HFFc6 (cell line): ENCODE measurements around the gene RGS11. TPM values are rescaled to one million over a fixed set of nuclear protein-coding genes. Genes with fewer than 3 reads are reported as not detected.
A peak's percentile ranks its signal among the peaks of the same experiment; 100 is the strongest.
"Not testable (repeated sequence)": the region's sequence is repeated elsewhere in the genome, so short reads cannot be mapped to it uniquely, and the experiment has no call there.

Experiments used
- DNase-seq: peaks from one replicate; pipeline ENCODE4 v3.0.0-alpha.2; 2018
- H3K27ac Mint-ChIP-seq: 2 replicates; pipeline ENCODE4 v1.8.0; 2020; ENCODE audit warnings: mild to moderate bottlenecking, mixed read lengths
- H3K27me3 Mint-ChIP-seq: 2 replicates; pipeline ENCODE4 v1.8.0; 2021; ENCODE audit warnings: mild to moderate bottlenecking, moderate library complexity, mixed read lengths; ENCODE audit not compliant: insufficient read depth
- H3K36me3 Mint-ChIP-seq: 2 replicates; pipeline ENCODE4 v1.8.0; 2021; ENCODE audit warnings: low read depth, mixed read lengths
- H3K4me1 Mint-ChIP-seq: 2 replicates; pipeline ENCODE4 v1.8.0; 2020; ENCODE audit warnings: low read depth, mixed read lengths
- H3K4me3 Mint-ChIP-seq: 2 replicates; pipeline ENCODE4 v1.8.0; 2020; ENCODE audit warnings: mild to moderate bottlenecking, moderate library complexity, mixed read lengths
- H3K9me3 Mint-ChIP-seq: 2 replicates; pipeline ENCODE4 v1.8.0; 2020; ENCODE audit warnings: mild to moderate bottlenecking, mixed read lengths
- total RNA-seq, 6 experiments: library from RNA; stranded (reverse); fragmentation: NEBNext Ultra II Directional; extraction: Animal tissue kit (Norgen Biotek cat#: 25700); gene quantifications; 2 replicates in 1 of 6; 3 replicates in 5 of 6; pipeline ENCODE4 v1.2.3, GENCODE V29; 2021
- TF ChIP-seq, protein P1 (sequence below): fragments of 200-600 bp; sonication (generic); IDR thresholded peaks from 2 replicates; pipeline ENCODE4 v1.5.0; 2021; ENCODE audit warnings: antibody characterized with exemption, mild to moderate bottlenecking

The RGS11 gene
- total RNA-seq, 6 experiments from 2014 or later, result 1.5 to 3.5 (median 2.3) TPM

DNA sequence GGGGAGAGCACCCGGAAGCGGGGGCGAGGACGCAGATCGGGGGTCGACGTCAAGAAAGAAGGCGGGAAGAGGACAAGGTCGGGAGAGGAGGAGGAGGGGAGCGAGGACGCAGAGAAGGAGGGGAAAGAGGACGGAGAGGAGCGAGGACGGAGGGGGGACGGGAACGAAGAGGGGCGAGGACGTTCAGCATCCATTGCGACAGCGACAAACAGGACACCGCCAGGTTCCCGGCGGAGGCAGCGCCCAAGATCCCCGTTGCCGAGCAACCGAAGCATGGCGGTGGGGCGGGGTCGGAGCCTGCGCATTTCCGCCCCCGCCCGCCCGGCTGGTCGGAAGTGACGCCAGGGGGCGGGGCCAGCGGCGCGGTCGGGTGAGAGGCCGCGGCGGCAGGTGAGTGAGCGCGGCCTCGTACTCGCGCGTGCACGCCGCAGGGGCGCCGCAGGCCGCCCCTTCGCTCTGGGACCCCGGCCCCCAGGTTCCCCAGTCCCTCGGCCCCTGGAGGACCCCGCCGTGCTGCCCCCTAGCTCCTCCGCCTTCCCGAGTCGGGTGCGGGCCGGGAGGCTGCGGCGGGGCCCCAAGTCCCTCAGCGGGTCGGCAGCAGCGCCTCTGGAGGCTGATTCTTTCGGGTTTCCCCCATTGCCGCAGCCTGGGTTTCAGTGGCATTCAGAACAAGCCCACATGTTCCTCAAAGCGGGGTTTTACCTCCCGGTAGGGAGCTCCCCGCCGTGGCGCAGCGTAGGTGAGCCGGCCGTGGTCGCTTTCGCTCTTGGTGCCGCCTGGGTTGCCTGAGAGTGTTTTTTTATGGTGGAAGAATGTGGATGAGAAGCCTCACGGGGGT lies 41.1 kb downstream of the RGS11 start, which contains the start of gene FAM234A:
FAM234A (plus strand) TSS at position 354 of the 838 bp plus-strand sequence. CDS start 19,593 bp downstream, outside the sequence.
- Mint-ChIP-seq H3K27me3 (peaks cover 2% of the 10 kb centered on the region; the same call in 1 of the 2 replicates), H3K27ac (peak within 1 kb of the TSS; percentile 98), H3K4me3 (peak within 1 kb of the TSS; percentile 98), H3K4me1 (peaks cover 12% of the 10 kb centered on the region), H3K9me3 (no peaks in the 10 kb centered on the region; the same call in 1 of the 2 replicates), H3K36me3 (peaks cover 3% of the 10 kb centered on the region; the same call in 1 of the 2 replicates)
- peak; percentile 85 for DNase-seq
- TF ChIP-seq, protein P1, sequence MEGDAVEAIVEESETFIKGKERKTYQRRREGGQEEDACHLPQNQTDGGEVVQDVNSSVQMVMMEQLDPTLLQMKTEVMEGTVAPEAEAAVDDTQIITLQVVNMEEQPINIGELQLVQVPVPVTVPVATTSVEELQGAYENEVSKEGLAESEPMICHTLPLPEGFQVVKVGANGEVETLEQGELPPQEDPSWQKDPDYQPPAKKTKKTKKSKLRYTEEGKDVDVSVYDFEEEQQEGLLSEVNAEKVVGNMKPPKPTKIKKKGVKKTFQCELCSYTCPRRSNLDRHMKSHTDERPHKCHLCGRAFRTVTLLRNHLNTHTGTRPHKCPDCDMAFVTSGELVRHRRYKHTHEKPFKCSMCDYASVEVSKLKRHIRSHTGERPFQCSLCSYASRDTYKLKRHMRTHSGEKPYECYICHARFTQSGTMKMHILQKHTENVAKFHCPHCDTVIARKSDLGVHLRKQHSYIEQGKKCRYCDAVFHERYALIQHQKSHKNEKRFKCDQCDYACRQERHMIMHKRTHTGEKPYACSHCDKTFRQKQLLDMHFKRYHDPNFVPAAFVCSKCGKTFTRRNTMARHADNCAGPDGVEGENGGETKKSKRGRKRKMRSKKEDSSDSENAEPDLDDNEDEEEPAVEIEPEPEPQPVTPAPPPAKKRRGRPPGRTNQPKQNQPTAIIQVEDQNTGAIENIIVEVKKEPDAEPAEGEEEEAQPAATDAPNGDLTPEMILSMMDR, result peak; percentile 73

DNA sequence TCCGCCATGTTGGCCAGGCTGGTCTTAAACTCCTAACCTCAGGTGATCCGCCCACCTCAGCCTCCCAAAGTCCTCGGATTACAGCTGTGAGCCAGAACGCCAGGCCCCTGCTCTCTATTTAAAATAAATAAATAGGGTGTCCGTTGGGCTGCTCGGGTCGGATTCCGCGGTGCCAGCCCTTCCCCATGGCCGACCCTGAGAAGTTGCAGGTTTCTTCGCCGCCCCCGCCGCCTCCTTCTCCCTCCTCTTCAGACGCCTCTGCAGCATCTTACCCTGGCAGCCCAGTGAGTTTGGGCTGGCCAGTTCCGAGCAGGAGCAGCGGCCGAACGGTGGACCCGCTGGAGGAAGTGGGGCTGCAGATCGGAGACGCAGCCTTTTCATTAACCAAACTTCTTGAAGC lies 44.8 kb downstream of the RGS11 start:
- Mint-ChIP-seq H3K9me3 (no peaks in the 10 kb centered on the region; the same call in 1 of the 2 replicates), H3K4me3 (no peak overlapping the region), H3K27me3 (peaks cover 2% of the 10 kb centered on the region; the same call in 1 of the 2 replicates), H3K27ac (no peak overlapping the region), H3K4me1 (peaks cover 38% of the 10 kb centered on the region), H3K36me3 (peaks cover 28% of the 10 kb centered on the region)
- TF ChIP-seq, protein P1, result no peak
- no peak for DNase-seq

DNA sequence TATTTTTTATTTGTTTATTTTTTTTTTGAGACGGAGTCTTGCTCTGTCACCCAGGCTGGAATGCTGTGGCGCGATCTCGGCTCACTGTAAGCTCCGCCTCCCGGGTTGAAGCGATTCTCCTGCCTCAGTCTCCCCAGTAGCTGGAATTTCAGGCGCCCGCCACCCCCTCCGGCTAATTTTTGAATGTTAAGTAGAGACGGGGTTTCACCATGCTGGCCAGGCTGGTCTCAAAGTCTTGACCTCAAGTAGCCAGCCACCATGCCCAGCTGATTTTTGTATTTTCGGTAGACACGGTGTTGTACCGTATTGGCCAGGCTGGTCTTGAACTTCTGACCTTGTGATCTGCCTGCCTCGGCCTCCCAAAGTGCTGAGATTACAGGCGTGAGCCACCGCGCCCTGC lies 45.4 kb downstream of the RGS11 start:
- DNase-seq, H3K4me3 Mint-ChIP-seq, H3K9me3 Mint-ChIP-seq, H3K27ac Mint-ChIP-seq, H3K27me3 Mint-ChIP-seq: not testable (repeated sequence)
- peaks cover 35% of the 10 kb centered on the region for H3K4me1 Mint-ChIP-seq
- peaks cover 28% of the 10 kb centered on the region for H3K36me3 Mint-ChIP-seq

- H3K4me1 Mint-ChIP-seq, result peaks cover 35% of the 10 kb centered on the region
- H3K4me3 Mint-ChIP-seq, result peak overlapping the region; percentile 80
- H3K36me3 Mint-ChIP-seq, result peaks cover 28% of the 10 kb centered on the region
- H3K27ac Mint-ChIP-seq, result no peak overlapping the region
- H3K9me3 Mint-ChIP-seq, result no peaks in the 10 kb centered on the region
- TF ChIP-seq, protein P1, result no peak
- H3K27me3 Mint-ChIP-seq, result no peaks in the 10 kb centered on the region
- DNase-seq, result no peak
Measured at GRCh38 chr16:229731-230281, 45.9 kb downstream of the RGS11 start.

- peak within 1 kb of the TSS; percentile 94 for H3K4me3 Mint-ChIP-seq
- no peaks in the 10 kb centered on the region for H3K27me3 Mint-ChIP-seq
- no peaks in the 10 kb centered on the region for H3K9me3 Mint-ChIP-seq
- peaks cover 35% of the 10 kb centered on the region for H3K4me1 Mint-ChIP-seq
- peak within 1 kb of the TSS; percentile 94 for H3K27ac Mint-ChIP-seq
- peaks cover 28% of the 10 kb centered on the region for H3K36me3 Mint-ChIP-seq
- DNase-seq, result peak; percentile 71
- TF ChIP-seq, protein P1, result no peak
Measured at GRCh38 chr16:228852-229730, 46.7 kb downstream of the RGS11 start, which contains the start of gene LUC7L. LUC7L (minus strand) TSS chr16:229449; CDS start chr16:229339, 110 bp downstream.
